Endothelial cell of umbilical vein (primary cell): ENCODE data around the gene RASGRF1. TPM values are rescaled to one million over a fixed set of nuclear protein-coding genes. Genes with fewer than 3 reads are reported as not detected.

ENCODE experiments used
- BruUV-seq: library from RNA; stranded (reverse); fragments of 400-500 nt; replicated peaks from 2 replicates; lab custom pipeline; 2021; lab: Mats Ljungman, UMichigan
- CTCF ChIA-PET: fragments of 300-600, 350-600 bp; sonication (Branson Sonifier 250); formaldehyde crosslinking; loops from one replicate; lab custom pipeline; 2021; ENCODE audit warnings: antibody characterized with exemption, inconsistent platforms; lab: Charles Lee
- POLR2A ChIA-PET: fragments of 300-600, 350-600 bp; sonication (Branson Sonifier 250); formaldehyde crosslinking; loops from one replicate; lab custom pipeline; 2021; ENCODE audit warnings: antibody characterized with exemption, inconsistent platforms; lab: Charles Lee
- DNase-seq: peaks from one replicate; pipeline ENCODE4 v3.0.0-alpha.2; 2011; ENCODE audit warnings: low read depth, low spot score
- FAIRE-seq: peaks from 2 replicates; lab custom pipeline; 2011; peaks lifted over from hg19 to GRCh38; lab: Jason Lieb, UNC
- H2AFZ ChIP-seq: 2 replicates; pipeline ENCODE4 v1.6.0; 2012; ENCODE audit warnings: low read depth, low read length, control low read depth, inconsistent platforms
- H3K27ac ChIP-seq: 2 replicates; pipeline ENCODE4 v1.5.1; 2011; ENCODE audit warnings: low read depth, mild to moderate bottlenecking, control low read depth, low read length, moderate library complexity; ENCODE audit not compliant: insufficient read depth
- H3K27me3 ChIP-seq, 2 experiments: 2 replicates each; pipeline versions ENCODE4 v1.6.0 to v1.6.1; 2011; ENCODE audit warnings: low read length in 2 of 2, mixed read lengths in 1 of 2; ENCODE audit not compliant: control insufficient read depth in 2 of 2, insufficient read depth in 2 of 2
- H3K36me3 ChIP-seq, 2 experiments: 2 replicates in 1 of 2; 3 replicates in 1 of 2; pipeline ENCODE4 v1.5.1; 2011; ENCODE audit warnings: low read length in 2 of 2, mild to moderate bottlenecking in 1 of 2, moderate library complexity in 1 of 2; ENCODE audit not compliant: control insufficient read depth in 2 of 2, insufficient read depth in 2 of 2; ENCODE audit errors: extremely low read depth in 1 of 2
- H3K4me1 ChIP-seq: 3 replicates; pipeline ENCODE4 v1.5.1; 2011; ENCODE audit warnings: mild to moderate bottlenecking, low read length; ENCODE audit not compliant: control insufficient read depth, insufficient read depth; ENCODE audit errors: extremely low read depth
- H3K4me2 ChIP-seq: 2 replicates; pipeline ENCODE4 v1.6.1; 2011; ENCODE audit warnings: low read length, control low read depth, mixed read lengths; ENCODE audit not compliant: insufficient read depth
- H3K4me3 ChIP-seq, 3 experiments: fragments of 200-600 bp in 1 of 3; sonication (generic), shearing (Covaris generic) in 1 of 3; replicated peaks in 1 of 3; 2 replicates each; pipeline ENCODE4 v1.5.1; 2011 to 2016; ENCODE audit warnings: control low read depth in 3 of 3, low read length in 3 of 3, mild to moderate bottlenecking in 2 of 3, inconsistent platforms in 1 of 3, low read depth in 1 of 3, moderate library complexity in 1 of 3; ENCODE audit not compliant: insufficient read depth in 1 of 3
- H3K79me2 ChIP-seq: 2 replicates; pipeline ENCODE4 v1.6.0; 2012; ENCODE audit warnings: low read length, inconsistent platforms; ENCODE audit not compliant: control insufficient read depth, insufficient read depth
- H3K9ac ChIP-seq: replicated peaks from 2 replicates; pipeline ENCODE3; 2011; ENCODE audit warnings: low read length, control low read depth; ENCODE audit not compliant: insufficient read depth; ENCODE audit errors: extremely low read depth
- H3K9me1 ChIP-seq: replicated peaks from 3 replicates; pipeline ENCODE4 v1.6.0; 2011; ENCODE audit warnings: mild to moderate bottlenecking, low read length; ENCODE audit not compliant: control insufficient read depth, insufficient read depth; ENCODE audit errors: extremely low read depth
- H3K9me3 ChIP-seq: replicated peaks from 2 replicates; pipeline ENCODE4 v1.5.1; 2012; ENCODE audit warnings: low read length, inconsistent platforms; ENCODE audit not compliant: control insufficient read depth, insufficient read depth
- H4K20me1 ChIP-seq: replicated peaks from 2 replicates; pipeline ENCODE3; 2011; ENCODE audit warnings: mild to moderate bottlenecking, low read length; ENCODE audit not compliant: control insufficient read depth, insufficient read depth; ENCODE audit errors: extremely low read depth
- EZH2 ChIP-seq: IDR thresholded peaks from 2 replicates; pipeline ENCODE4 v1.6.1; 2012; ENCODE audit warnings: borderline replicate concordance, low read depth, mild to moderate bottlenecking, moderate library complexity, low read length, inconsistent platforms; ENCODE audit not compliant: severe bottlenecking
- FOS ChIP-seq: IDR thresholded peaks from 2 replicates; pipeline ENCODE4 v1.6.1; 2011; ENCODE audit warnings: mild to moderate bottlenecking, low read length, moderate library complexity, borderline replicate concordance; ENCODE audit not compliant: insufficient read depth
- GATA2 ChIP-seq: IDR thresholded peaks from 2 replicates; pipeline ENCODE4 v1.7.0; 2011; ENCODE audit warnings: low read depth, mild to moderate bottlenecking, moderate library complexity, mixed read lengths, low read length; ENCODE audit not compliant: insufficient read length, insufficient read depth
- JUN ChIP-seq: IDR thresholded peaks from 2 replicates; pipeline ENCODE4 v1.6.1; 2011; ENCODE audit warnings: borderline replicate concordance, low read depth; ENCODE audit not compliant: insufficient read length, insufficient read depth
- MYC ChIP-seq: IDR thresholded peaks from one replicate; pipeline ENCODE4 v1.6.1; 2011; ENCODE audit warnings: mild to moderate bottlenecking, low read depth, low read length
- POLR2A ChIP-seq: IDR thresholded peaks from 2 replicates; pipeline ENCODE4 v1.6.1; 2012; ENCODE audit warnings: low read depth, mild to moderate bottlenecking, control low read depth, low read length
- POLR2AphosphoS5 ChIP-seq: IDR thresholded peaks from 2 replicates; pipeline ENCODE4 v1.6.1; 2012; ENCODE audit warnings: low read depth, mild to moderate bottlenecking, control low read depth, low read length, moderate library complexity; ENCODE audit not compliant: insufficient read depth
- dilution Hi-C: fragments of 300-500 bp; cut with MboI; formaldehyde crosslinking; loops from one replicate; pipeline ENCODE4 v1.15.0; 2019; ENCODE audit warnings: low sequenced_read_pairs; ENCODE audit not compliant: extremely low pct_ligation_motif_present
- intact Hi-C: fragments of 100-400 bp; cut with micrococcal nuclease; formaldehyde crosslinking; loops from one replicate; pipeline ENCODE4 v1.10.0; 2022
- polyA plus RNA-seq, 4 experiments: library from polyadenylated mRNA; depleted of rRNA in 3 of 4; stranded (reverse) in 3 of 4; unstranded in 1 of 4; fragments of >200 nt; gene quantifications; 2 replicates each; pipeline versions ENCODE4 v1.2.1 to v1.2.3, GENCODE V29; 2011 to 2012; ENCODE audit warnings: missing spikeins in 1 of 4
- total RNA-seq: library from RNA; stranded (reverse); gene quantifications from 2 replicates; pipeline ENCODE4 v1.2.3, GENCODE V29; 2021
- TF ChIP-seq, protein P1 (sequence below): IDR thresholded peaks from 2 replicates; pipeline ENCODE4 v1.6.1; 2011; ENCODE audit not compliant: insufficient read depth, insufficient read length
- TF ChIP-seq, protein P2 (sequence below), 2 donors: IDR thresholded peaks; 1 replicate in 1 of 2; 2 replicates in 1 of 2; pipeline ENCODE4 v1.5.1; 2011; ENCODE audit warnings: low read length in 2 of 2, mild to moderate bottlenecking in 2 of 2, moderate library complexity in 2 of 2, control low read depth in 1 of 2, inconsistent platforms in 1 of 2, low read depth in 1 of 2; ENCODE audit not compliant: insufficient read depth in 1 of 2; ENCODE audit errors: extremely low read depth in 1 of 2

Gene RASGRF1
- total and polyA plus RNA-seq, 2 donors (not counting 3 experiments of a cell fraction or from before 2014, with no cell fraction given): 0.04 TPM; not detected in 1

DNA sequence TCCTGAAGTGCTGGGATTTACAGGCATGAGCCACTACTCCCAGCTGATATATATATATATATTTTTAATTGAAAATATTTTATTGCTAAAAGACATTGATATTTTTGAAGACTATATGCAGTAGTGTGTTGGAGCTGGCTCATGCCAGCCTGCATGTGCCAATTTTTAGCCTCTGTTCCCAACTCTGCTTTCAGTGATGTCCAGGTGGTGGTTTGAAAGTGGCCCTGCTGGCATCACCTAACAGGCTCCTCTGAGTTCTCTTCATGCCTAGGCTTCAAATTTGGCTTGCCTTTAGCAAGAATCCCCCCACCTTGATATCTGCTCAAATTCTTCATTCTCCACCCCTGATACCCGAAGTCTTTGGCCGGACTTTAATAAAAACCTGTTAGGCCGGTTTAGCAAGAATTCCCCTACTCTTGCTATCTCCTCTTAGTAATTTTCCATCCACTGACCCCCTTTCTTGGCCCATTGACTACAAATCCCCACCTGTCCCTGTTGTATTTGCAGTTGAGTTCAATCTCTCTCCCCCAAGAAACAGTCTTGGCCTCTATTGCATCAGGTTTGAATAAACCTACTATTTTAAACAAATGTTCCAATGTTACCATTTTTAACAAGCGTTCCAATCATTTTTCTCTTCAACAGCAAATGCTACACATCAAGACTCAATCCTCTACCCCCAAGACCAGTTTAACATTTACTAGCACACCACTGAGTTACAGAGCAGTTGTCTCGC, 121.9 kb downstream of the RASGRF1 start:
- Histone ChIP-seq H3K4me1 (no peaks in the 10 kb centered on the region), H3K9me3 (no peaks in the 10 kb centered on the region), H3K9ac (no peak overlapping the region), H4K20me1 (no peaks in the 10 kb centered on the region), H3K4me2 (no peak overlapping the region), H3K36me3 (no peaks in the 10 kb centered on the region), H3K27me3 (no peaks in the 10 kb centered on the region), H3K27ac (no peak overlapping the region), H3K79me2 (no peaks in the 10 kb centered on the region), H2AFZ (no peak overlapping the region), H3K9me1 (no peaks in the 10 kb centered on the region), H3K4me3 (no peak overlapping the region)
- CTCF ChIA-PET: interaction anchor here (1.1 to 1.9 kb wide), 3 partner anchors 11 to 54 kb away, joined by 3 to 11 read pairs (median 7); no protein-coding TSS in a partner anchor
- FAIRE-seq (no peak), DNase-seq (no peak)
- intact Hi-C loops: no loop called here
- BruUV-seq: no TSS peak
- POLR2A ChIA-PET: no interaction called here
- dilution Hi-C loops: no loop called here
- TF ChIP-seq, protein P1, sequence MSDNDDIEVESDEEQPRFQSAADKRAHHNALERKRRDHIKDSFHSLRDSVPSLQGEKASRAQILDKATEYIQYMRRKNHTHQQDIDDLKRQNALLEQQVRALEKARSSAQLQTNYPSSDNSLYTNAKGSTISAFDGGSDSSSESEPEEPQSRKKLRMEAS: no peak
- no peak for TF ChIP-seq FOS

- ChIA-PET CTCF (interaction anchor here (1.1 to 1.9 kb wide), 3 partner anchors 11 to 55 kb away, joined by 3 to 11 read pairs (median 7); no protein-coding TSS in a partner anchor), POLR2A (no interaction called here)
- intact Hi-C loops (no loop called here), dilution Hi-C loops (no loop called here)
- Histone ChIP-seq H3K9me1 (no peaks in the 10 kb centered on the region), H3K4me3 (no peak overlapping the region), H3K9me3 (no peaks in the 10 kb centered on the region), H3K4me1 (no peaks in the 10 kb centered on the region), H3K27ac (no peak overlapping the region), H3K27me3 (no peaks in the 10 kb centered on the region), H4K20me1 (no peaks in the 10 kb centered on the region), H2AFZ (no peak overlapping the region), H3K36me3 (no peaks in the 10 kb centered on the region), H3K4me2 (no peak overlapping the region), H3K79me2 (no peaks in the 10 kb centered on the region), H3K9ac (no peak overlapping the region)
- no peak for DNase-seq
- no TSS peak for BruUV-seq
- no peak for FAIRE-seq
- no peak for TF ChIP-seq FOS
- TF ChIP-seq, protein P2, sequence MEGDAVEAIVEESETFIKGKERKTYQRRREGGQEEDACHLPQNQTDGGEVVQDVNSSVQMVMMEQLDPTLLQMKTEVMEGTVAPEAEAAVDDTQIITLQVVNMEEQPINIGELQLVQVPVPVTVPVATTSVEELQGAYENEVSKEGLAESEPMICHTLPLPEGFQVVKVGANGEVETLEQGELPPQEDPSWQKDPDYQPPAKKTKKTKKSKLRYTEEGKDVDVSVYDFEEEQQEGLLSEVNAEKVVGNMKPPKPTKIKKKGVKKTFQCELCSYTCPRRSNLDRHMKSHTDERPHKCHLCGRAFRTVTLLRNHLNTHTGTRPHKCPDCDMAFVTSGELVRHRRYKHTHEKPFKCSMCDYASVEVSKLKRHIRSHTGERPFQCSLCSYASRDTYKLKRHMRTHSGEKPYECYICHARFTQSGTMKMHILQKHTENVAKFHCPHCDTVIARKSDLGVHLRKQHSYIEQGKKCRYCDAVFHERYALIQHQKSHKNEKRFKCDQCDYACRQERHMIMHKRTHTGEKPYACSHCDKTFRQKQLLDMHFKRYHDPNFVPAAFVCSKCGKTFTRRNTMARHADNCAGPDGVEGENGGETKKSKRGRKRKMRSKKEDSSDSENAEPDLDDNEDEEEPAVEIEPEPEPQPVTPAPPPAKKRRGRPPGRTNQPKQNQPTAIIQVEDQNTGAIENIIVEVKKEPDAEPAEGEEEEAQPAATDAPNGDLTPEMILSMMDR (IDR thresholded peaks at IDR 0.05; ENCODE audit: extremely low read depth in 1 of 2, insufficient read depth in 1 of 2, low read depth in 1 of 2, low read length in 2 of 2): no peak
- TF ChIP-seq GATA2: no peak
- TF ChIP-seq POLR2A: no peak
- TF ChIP-seq EZH2: no peak
- TF ChIP-seq, protein P1: no peak
- no peak for TF ChIP-seq MYC
- TF ChIP-seq JUN: no peak
- no peak for TF ChIP-seq POLR2AphosphoS5
Measured at GRCh38 chr15:78968114-78968513, 122.5 kb downstream of the RASGRF1 start.
